ENCODE results near the gene ADGRG7.

DNA sequence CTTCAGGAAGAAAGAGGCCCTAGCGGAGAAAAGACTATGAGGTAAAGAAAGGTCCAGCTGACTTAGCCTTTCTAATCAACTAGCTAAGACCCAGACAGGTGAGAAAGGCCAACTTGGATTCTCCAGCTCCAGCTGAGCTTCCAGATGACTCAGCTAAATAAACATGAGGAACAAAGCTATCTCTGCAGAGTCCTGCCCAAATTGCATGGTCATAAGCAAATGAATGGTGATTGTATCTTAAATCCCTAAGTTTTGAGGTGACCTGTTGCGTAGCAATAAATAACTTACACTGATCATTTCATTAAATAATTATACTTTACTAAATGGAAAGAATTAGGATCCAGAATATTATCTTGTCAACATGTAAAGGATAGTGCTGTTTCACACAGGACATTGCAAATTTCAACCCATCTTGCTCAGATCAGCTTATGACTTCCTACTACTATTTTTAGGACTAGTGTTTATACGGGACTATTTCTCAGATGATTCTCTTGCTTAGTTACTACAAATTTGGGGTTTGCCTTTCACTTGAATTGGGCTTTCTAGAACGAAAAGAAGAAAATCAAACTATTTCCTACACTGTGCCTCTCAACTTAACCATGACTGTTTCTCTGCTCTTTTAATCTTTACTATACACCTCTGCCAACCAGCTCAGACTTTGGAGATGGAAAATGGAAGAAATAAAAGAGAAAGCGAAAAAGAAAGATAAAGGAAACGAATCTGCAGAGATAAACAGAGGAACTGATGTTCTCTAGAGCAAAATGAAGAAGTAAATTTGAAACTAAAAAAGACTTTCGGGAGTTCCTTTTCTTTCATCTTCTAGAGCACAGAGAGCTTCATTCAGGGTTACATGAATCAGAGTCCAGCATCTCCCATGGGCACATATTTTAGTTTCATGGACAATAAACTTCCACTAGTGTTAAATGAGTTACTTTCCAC lies 6.6 kb upstream of the ADGRG7 start:
- TF ChIP-seq, protein P1, sequence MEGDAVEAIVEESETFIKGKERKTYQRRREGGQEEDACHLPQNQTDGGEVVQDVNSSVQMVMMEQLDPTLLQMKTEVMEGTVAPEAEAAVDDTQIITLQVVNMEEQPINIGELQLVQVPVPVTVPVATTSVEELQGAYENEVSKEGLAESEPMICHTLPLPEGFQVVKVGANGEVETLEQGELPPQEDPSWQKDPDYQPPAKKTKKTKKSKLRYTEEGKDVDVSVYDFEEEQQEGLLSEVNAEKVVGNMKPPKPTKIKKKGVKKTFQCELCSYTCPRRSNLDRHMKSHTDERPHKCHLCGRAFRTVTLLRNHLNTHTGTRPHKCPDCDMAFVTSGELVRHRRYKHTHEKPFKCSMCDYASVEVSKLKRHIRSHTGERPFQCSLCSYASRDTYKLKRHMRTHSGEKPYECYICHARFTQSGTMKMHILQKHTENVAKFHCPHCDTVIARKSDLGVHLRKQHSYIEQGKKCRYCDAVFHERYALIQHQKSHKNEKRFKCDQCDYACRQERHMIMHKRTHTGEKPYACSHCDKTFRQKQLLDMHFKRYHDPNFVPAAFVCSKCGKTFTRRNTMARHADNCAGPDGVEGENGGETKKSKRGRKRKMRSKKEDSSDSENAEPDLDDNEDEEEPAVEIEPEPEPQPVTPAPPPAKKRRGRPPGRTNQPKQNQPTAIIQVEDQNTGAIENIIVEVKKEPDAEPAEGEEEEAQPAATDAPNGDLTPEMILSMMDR (IDR thresholded peaks at IDR 0.05): no peak
- TF ChIP-seq POLR2A (IDR thresholded peaks at IDR 0.05): no peak
